Measurements from ENCODE around the gene SCOC. TPM values are rescaled to one million over a fixed set of nuclear protein-coding genes. Genes with fewer than 3 reads are reported as not detected.

The SCOC gene
- total RNA-seq, 4 donors from 2014 or later, result 35.1 to 103 (median 64.2) TPM

GRCh38 chr4:140358281-140358680, 15.2 kb upstream of the SCOC start:
- Histone ChIP-seq H3K27me3 (no peaks in the 10 kb centered on the region), H3K4me1 (no peaks in the 10 kb centered on the region), H3K9me3 (no peaks in the 10 kb centered on the region), H3K4me3 (no peak overlapping the region), H3K27ac (no peak overlapping the region), H3K36me3 (no peaks in the 10 kb centered on the region)
- no peak for DNase-seq
- intact Hi-C loops (cut with DNase I; ENCODE audit: low total_unique reads), result no loop called here
- TF ChIP-seq POLR2A (IDR thresholded peaks at IDR 0.05) (no peak), CTCF (IDR thresholded peaks at IDR 0.05) (no peak)

GRCh38 chr4:140359562-140360427, 13.7 kb upstream of the SCOC start:
- H3K27me3 ChIP-seq, result no peaks in the 10 kb centered on the region
- H3K27ac ChIP-seq, result no peak overlapping the region
- intact Hi-C loops (cut with DNase I; ENCODE audit: low total_unique reads), result loop anchor here (10.0 kb wide), 1 partner anchor 485 kb away; no protein-coding TSS in a partner anchor
- H3K4me1 ChIP-seq, result no peaks in the 10 kb centered on the region
- H3K36me3 ChIP-seq, result no peaks in the 10 kb centered on the region
- H3K4me3 ChIP-seq, result no peak overlapping the region
- peak; percentile 38 to 73 (median 56) for TF ChIP-seq CTCF (IDR thresholded peaks at IDR 0.05)
- no peak for TF ChIP-seq POLR2A (IDR thresholded peaks at IDR 0.05)
- no peaks in the 10 kb centered on the region for H3K9me3 ChIP-seq
- peak; percentile 64 to 80 for DNase-seq

- H3K9me3 ChIP-seq, result no peaks in the 10 kb centered on the region
- intact Hi-C loops (cut with DNase I; ENCODE audit: low total_unique reads), result loop anchor here (10.0 kb wide), 1 partner anchor 484 kb away; no protein-coding TSS in a partner anchor
- H3K36me3 ChIP-seq, result no peaks in the 10 kb centered on the region
- no peak for TF ChIP-seq CTCF (IDR thresholded peaks at IDR 0.05)
- TF ChIP-seq POLR2A (IDR thresholded peaks at IDR 0.05), result no peak
- H3K27ac ChIP-seq, result no peak overlapping the region
- no peaks in the 10 kb centered on the region for H3K27me3 ChIP-seq
- H3K4me1 ChIP-seq, result no peaks in the 10 kb centered on the region
- DNase-seq, result no peak
- no peak overlapping the region for H3K4me3 ChIP-seq
Observed at GRCh38 chr4:140361099-140361498, 12.3 kb upstream of the SCOC start.

GRCh38 chr4:140363051-140363450, 10.4 kb upstream of the SCOC start:
- Histone ChIP-seq H3K4me1 (no peaks in the 10 kb centered on the region), H3K9me3 (no peaks in the 10 kb centered on the region), H3K36me3 (no peaks in the 10 kb centered on the region), H3K27me3 (no peaks in the 10 kb centered on the region), H3K4me3 (no peak overlapping the region), H3K27ac (no peak overlapping the region)
- intact Hi-C loops (cut with DNase I; ENCODE audit: low total_unique reads), result loop anchor here (10.0 kb wide), 1 partner anchor 482 kb away; no protein-coding TSS in a partner anchor
- DNase-seq, result no peak
- no peak for TF ChIP-seq POLR2A (IDR thresholded peaks at IDR 0.05)
- no peak for TF ChIP-seq CTCF (IDR thresholded peaks at IDR 0.05)

GRCh38 chr4:140363558-140363957, 9.9 kb upstream of the SCOC start:
- Histone ChIP-seq H3K27ac (no peak overlapping the region), H3K4me3 (no peak overlapping the region), H3K9me3 (no peaks in the 10 kb centered on the region), H3K4me1 (no peaks in the 10 kb centered on the region), H3K27me3 (no peaks in the 10 kb centered on the region), H3K36me3 (no peaks in the 10 kb centered on the region)
- intact Hi-C loops (cut with DNase I; ENCODE audit: low total_unique reads), result loop anchor here (10.0 kb wide), 1 partner anchor 481 kb away; no protein-coding TSS in a partner anchor
- TF ChIP-seq CTCF (IDR thresholded peaks at IDR 0.05) (no peak), POLR2A (IDR thresholded peaks at IDR 0.05) (no peak)
- no peak for DNase-seq

All from uterus (tissue), 4 donors.